NCI-H2196 treated with DMSO at 0.1 percent for 48 hours (cell line): ENCODE measurements around the gene GAR1.
"Not testable (repeated sequence)": the region's sequence is repeated elsewhere in the genome, so short reads cannot be mapped to it uniquely, and the experiment has no call there.

ENCODE experiments used
- DNase-seq: peaks from one replicate; lab custom pipeline; 2025; ENCODE audit not compliant: unreplicated experiment; lab: John Stamatoyannopoulos, UW

GAR1 gene

GRCh38 chr4:109846395-109847098, 31.0 kb downstream of the GAR1 start:
- DNase-seq, result no peak

GRCh38 chr4:109847896-109848442, 32.4 kb downstream of the GAR1 start, which contains the start of gene LRIT3:
LRIT3 (plus strand) TSS chr4:109848107; CDS start chr4:109848202, 95 bp downstream.
- DNase-seq, result no peak

GRCh38 chr4:109848501-109848900, 32.9 kb downstream of the GAR1 start:
- no peak for DNase-seq

- no peak for DNase-seq
Observed at GRCh38 chr4:109850601-109851000, 35.0 kb downstream of the GAR1 start.

- DNase-seq, result not testable (repeated sequence)
Observed at GRCh38 chr4:109859426-109860300, 44.1 kb downstream of the GAR1 start.

- no peak for DNase-seq
Observed at GRCh38 chr4:109861271-109861670, 45.7 kb downstream of the GAR1 start.

- no peak for DNase-seq
Observed at GRCh38 chr4:109861916-109862511, 46.5 kb downstream of the GAR1 start.

- DNase-seq, result no peak
Observed at GRCh38 chr4:109864134-109864533, 48.6 kb downstream of the GAR1 start.

GRCh38 chr4:109870061-109870460, 54.5 kb downstream of the GAR1 start:
- DNase-seq, result no peak

GRCh38 chr4:109872065-109872464, 56.5 kb downstream of the GAR1 start:
- no peak for DNase-seq

GRCh38 chr4:109872950-109873656, 57.5 kb downstream of the GAR1 start:
- DNase-seq, result no peak

- DNase-seq, result peak; percentile 2
Observed at GRCh38 chr4:109873791-109874514, 58.4 kb downstream of the GAR1 start.
